NCI-H82 (cell line): ENCODE measurements around the gene TBC1D25.

Experiments used
- DNase-seq: peaks from one replicate; lab custom pipeline; 2025; lab: John Stamatoyannopoulos, UW

Gene TBC1D25

GRCh38 chrX:48539345-48540027 lies at the start of gene TBC1D25:
TBC1D25 (plus strand) TSS chrX:48539714; CDS start chrX:48539798, 84 bp downstream.
- DNase-seq, result peak; percentile 99

- DNase-seq, result peak; percentile 83
These were observed 49.6 kb upstream of the TBC1D25 start for GRCh38 chrX:48489892-48490291.

GRCh38 chrX:48490661-48491060 lies 48.9 kb upstream of the TBC1D25 start:
- DNase-seq, result no peak

- no peak for DNase-seq
These were observed 47.7 kb upstream of the TBC1D25 start for GRCh38 chrX:48491809-48492208.

GRCh38 chrX:48492293-48492910 lies 47.1 kb upstream of the TBC1D25 start:
- no peak for DNase-seq

- DNase-seq, result peak; percentile 66
These were observed 45.6 kb upstream of the TBC1D25 start for GRCh38 chrX:48493890-48494364.

GRCh38 chrX:48496660-48497059 lies 42.9 kb upstream of the TBC1D25 start:
- no peak for DNase-seq

- peak; percentile 27 for DNase-seq
These were observed 41.6 kb upstream of the TBC1D25 start for GRCh38 chrX:48497871-48498270.

- no peak for DNase-seq
These were observed 41.1 kb upstream of the TBC1D25 start for GRCh38 chrX:48498374-48498809.

GRCh38 chrX:48504261-48504660 lies 35.3 kb upstream of the TBC1D25 start:
- DNase-seq, result no peak

GRCh38 chrX:48505481-48505880 lies 34.0 kb upstream of the TBC1D25 start:
- DNase-seq, result no peak

- no peak for DNase-seq
These were observed 32.3 kb upstream of the TBC1D25 start for GRCh38 chrX:48507246-48507645.

- peak; percentile 88 for DNase-seq
These were observed 30.9 kb upstream of the TBC1D25 start, which contains the start of gene PORCN for GRCh38 chrX:48508400-48509244. PORCN (plus strand) TSS chrX:48508992; CDS start chrX:48509821, 829 bp downstream.

GRCh38 chrX:48509245-48509590 lies 30.3 kb upstream of the TBC1D25 start:
- DNase-seq, result peak; percentile 29

- DNase-seq, result no peak
These were observed 29.9 kb upstream of the TBC1D25 start for GRCh38 chrX:48509619-48510018.

- peak; percentile 57 for DNase-seq
These were observed 28.0 kb upstream of the TBC1D25 start for GRCh38 chrX:48511560-48511959.

- DNase-seq, result no peak
These were observed 27.1 kb upstream of the TBC1D25 start for GRCh38 chrX:48512371-48512935.

- DNase-seq, result no peak
These were observed 25.8 kb upstream of the TBC1D25 start for GRCh38 chrX:48513670-48514069.

GRCh38 chrX:48514126-48514806 lies 25.2 kb upstream of the TBC1D25 start:
- DNase-seq, result no peak

GRCh38 chrX:48514868-48515460 lies 24.6 kb upstream of the TBC1D25 start:
- DNase-seq, result no peak

GRCh38 chrX:48515842-48516241 lies 23.7 kb upstream of the TBC1D25 start:
- DNase-seq, result no peak
